PC-3 (cell line): ENCODE measurements around the gene PDZRN4. TPM values are rescaled to one million over a fixed set of nuclear protein-coding genes. Genes with fewer than 3 reads are reported as not detected.

Experiments
- ATAC-seq: fragments of 200-7000 bp; cut with Tn5 transposase; 2 replicates; pipeline ENCODE4 v1.9.1; 2020; ENCODE audit warnings: mild to moderate bottlenecking, moderate library complexity
- BruUV-seq: library from RNA; stranded (reverse); fragments of 400-500 nt; replicated peaks from 2 replicates; lab custom pipeline; 2021; lab: Mats Ljungman, UMichigan
- CTCF ChIA-PET: fragments of 300-600 bp; sonication (Branson Sonifier 250); formaldehyde crosslinking; loops from one replicate; lab custom pipeline; 2022; ENCODE audit warnings: antibody characterized with exemption; lab: Charles Lee
- POLR2A ChIA-PET: fragments of 300-600 bp; sonication (Branson Sonifier 250); formaldehyde crosslinking; loops from one replicate; lab custom pipeline; 2022; ENCODE audit warnings: antibody characterized with exemption; ENCODE audit not compliant: unreplicated experiment; lab: Charles Lee
- DNase-seq: peaks from one replicate; pipeline ENCODE4 v3.0.0-alpha.2; 2015
- H2AFZ ChIP-seq: fragments of 300-600 bp; sonication (generic); 2 replicates; pipeline ENCODE4 v1.6.0; 2016; ENCODE audit warnings: antibody characterized with exemption, low read length
- H3F3A ChIP-seq: fragments of 300-600 bp; sonication (generic); one replicate; pipeline ENCODE4 v1.6.0; 2017; ENCODE audit warnings: antibody characterized with exemption, low read length, control low read depth, mild to moderate bottlenecking; ENCODE audit not compliant: unreplicated experiment
- H3K27ac ChIP-seq: fragments of 300-600 bp; sonication (generic); 2 replicates; pipeline ENCODE4 v1.5.1; 2016; ENCODE audit warnings: mild to moderate bottlenecking, low read length
- H3K27me3 ChIP-seq: fragments of 300-600 bp; sonication (generic); 2 replicates; pipeline ENCODE4 v1.6.1; 2016; ENCODE audit warnings: low read length, mixed read lengths
- H3K36me3 ChIP-seq: fragments of 300-600 bp; sonication (generic); 2 replicates; pipeline ENCODE4 v1.6.1; 2016; ENCODE audit warnings: low read depth, mixed run types, low read length, mixed read lengths
- H3K4me1 ChIP-seq: fragments of 300-600 bp; sonication (generic); 2 replicates; pipeline ENCODE4 v1.5.1; 2016; ENCODE audit warnings: low read length; ENCODE audit not compliant: insufficient read depth
- H3K4me2 ChIP-seq: fragments of 300-600 bp; sonication (generic); 2 replicates; pipeline ENCODE4 v1.6.0; 2016; ENCODE audit warnings: low read length
- H3K4me3 ChIP-seq: fragments of 300-600 bp; sonication (generic); 2 replicates; pipeline ENCODE4 v1.5.1; 2016; ENCODE audit warnings: mild to moderate bottlenecking, low read length, mixed read lengths
- H3K79me2 ChIP-seq: fragments of 300-600 bp; sonication (generic); 2 replicates; pipeline ENCODE4 v1.6.1; 2017; ENCODE audit warnings: low read length, mixed read lengths
- H3K9ac ChIP-seq: fragments of 300-600 bp; sonication (generic); 2 replicates; pipeline ENCODE4 v1.6.0; 2016; ENCODE audit warnings: mild to moderate bottlenecking, low read length
- H3K9me2 ChIP-seq: fragments of 300-600 bp; sonication (generic); replicated peaks from 2 replicates; pipeline ENCODE4 v1.6.1; 2016; ENCODE audit warnings: mixed run types, low read length, mixed read lengths
- H3K9me3 ChIP-seq: fragments of 300-600 bp; sonication (generic); 2 replicates; pipeline ENCODE4 v1.6.1; 2016; ENCODE audit warnings: low read length, mixed read lengths
- H4K20me1 ChIP-seq: fragments of 300-600 bp; sonication (generic); 2 replicates; pipeline ENCODE4 v1.6.1; 2016; ENCODE audit warnings: low read length, mixed read lengths
- CTCF ChIP-seq: fragments of 300-600 bp; sonication (generic); conservative IDR thresholded peaks from 2 replicates; pipeline ENCODE4 v1.5.1; 2017; ENCODE audit warnings: antibody characterized with exemption, low read depth, mild to moderate bottlenecking, low read length
- EZH2 ChIP-seq: fragments of 300-600 bp; sonication (generic); IDR thresholded peaks from one replicate; pipeline ENCODE4 v1.6.1; 2017; ENCODE audit warnings: antibody characterized with exemption, mild to moderate bottlenecking, low read length; ENCODE audit not compliant: unreplicated experiment
- EZH2phosphoT487 ChIP-seq: fragments of 300-600 bp; sonication (generic); IDR thresholded peaks from 2 replicates; pipeline ENCODE4 v1.6.1; 2018; ENCODE audit warnings: mild to moderate bottlenecking, antibody characterized with exemption, low read length, borderline replicate concordance
- intact Hi-C: fragments of 100-400 bp; cut with micrococcal nuclease; formaldehyde crosslinking; loops from 2 replicates; pipeline ENCODE4 v1.9.0; 2023
- total RNA-seq: library from RNA; depleted of rRNA; stranded (reverse); fragments of >200 nt; gene quantifications from 2 replicates; pipeline ENCODE4 v1.2.3, GENCODE V29; 2014

The PDZRN4 gene
- total RNA-seq, 1 experiment from 2014 or later = not detected

- no peak for DNase-seq
- no peaks in the 10 kb centered on the region for H3K4me1 ChIP-seq
- no peaks in the 10 kb centered on the region for H3F3A ChIP-seq
- ChIA-PET POLR2A (no interaction called here), CTCF (no interaction called here)
- no TSS peak for BruUV-seq
- H3K27ac ChIP-seq = no peak overlapping the region
- TF ChIP-seq CTCF (no peak), EZH2phosphoT487 (no peak), EZH2 (no peak)
- no peaks in the 10 kb centered on the region for H3K36me3 ChIP-seq
- H2AFZ ChIP-seq = no peak overlapping the region
- peaks cover 56% of the 10 kb centered on the region for H3K27me3 ChIP-seq
- intact Hi-C loops = loop anchor here (5.0 kb wide), 1 partner anchor 829 kb away; no protein-coding TSS in a partner anchor
- H3K4me3 ChIP-seq = no peak overlapping the region
- H3K9ac ChIP-seq = no peak overlapping the region
- no peaks in the 10 kb centered on the region for H3K9me2 ChIP-seq
- H3K9me3 ChIP-seq = no peaks in the 10 kb centered on the region
- no peak for ATAC-seq
- H4K20me1 ChIP-seq = no peaks in the 10 kb centered on the region
- H3K4me2 ChIP-seq = no peak overlapping the region
- H3K79me2 ChIP-seq = no peaks in the 10 kb centered on the region
These were observed 5.2 kb downstream of the PDZRN4 start for GRCh38 chr12:41193311-41193710.

GRCh38 chr12:41202051-41202450 is 13.9 kb downstream of the PDZRN4 start:
- Histone ChIP-seq H3K4me3 (no peak overlapping the region), H3K9me3 (no peaks in the 10 kb centered on the region), H3K27me3 (no peaks in the 10 kb centered on the region), H2AFZ (no peak overlapping the region), H4K20me1 (no peaks in the 10 kb centered on the region), H3K9me2 (no peaks in the 10 kb centered on the region), H3K4me1 (no peaks in the 10 kb centered on the region), H3F3A (no peaks in the 10 kb centered on the region), H3K9ac (no peak overlapping the region), H3K27ac (no peak overlapping the region), H3K4me2 (no peak overlapping the region), H3K79me2 (no peaks in the 10 kb centered on the region), H3K36me3 (no peaks in the 10 kb centered on the region)
- ATAC-seq = no peak
- ChIA-PET POLR2A (no interaction called here), CTCF (no interaction called here)
- DNase-seq = no peak
- BruUV-seq = no TSS peak
- intact Hi-C loops = no loop called here
- TF ChIP-seq CTCF (no peak), EZH2phosphoT487 (no peak), EZH2 (no peak)

DNA sequence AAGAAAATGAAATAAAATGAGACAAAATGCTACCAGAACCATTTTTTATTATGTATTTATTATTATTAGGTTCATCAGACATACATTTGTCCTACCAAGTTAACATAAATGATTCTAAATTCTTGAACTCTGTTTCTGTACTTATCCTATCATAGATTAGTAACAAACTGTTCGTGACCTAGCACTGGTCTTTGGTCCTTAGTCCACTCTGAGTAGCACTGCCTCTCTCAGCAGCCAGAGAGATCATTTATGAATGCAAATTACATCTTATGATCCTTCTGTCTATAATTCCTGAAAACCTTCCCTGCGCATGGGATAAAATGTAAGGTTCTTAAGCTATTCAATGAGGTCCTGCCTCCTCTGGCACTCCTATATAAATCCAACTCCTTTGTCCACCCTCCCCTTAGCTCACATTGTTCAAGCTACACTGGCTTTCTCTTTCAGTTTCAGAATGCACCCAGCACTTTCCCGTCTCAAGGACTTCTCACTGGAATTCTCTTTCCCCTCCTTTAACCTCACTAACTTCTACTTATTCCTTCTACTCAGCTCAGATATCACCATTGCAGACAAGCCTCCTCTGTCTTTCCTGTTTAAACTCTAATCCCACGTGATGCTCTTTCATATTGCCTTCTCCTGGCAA is 17.1 kb downstream of the PDZRN4 start:
- POLR2A ChIA-PET = no interaction called here

More for the DNA sequence above, 17.1 kb downstream of the PDZRN4 start:
- no peaks in the 10 kb centered on the region for H3K4me1 ChIP-seq
- no TSS peak for BruUV-seq
- H3K9me2 ChIP-seq = no peaks in the 10 kb centered on the region
- no peak overlapping the region for H3K4me3 ChIP-seq
- H2AFZ ChIP-seq = no peak overlapping the region
- DNase-seq (no peak), ATAC-seq (no peak)
- intact Hi-C loops = no loop called here
- no peaks in the 10 kb centered on the region for H4K20me1 ChIP-seq
- no peaks in the 10 kb centered on the region for H3K9me3 ChIP-seq
- no peak overlapping the region for H3K9ac ChIP-seq
- no peak overlapping the region for H3K27ac ChIP-seq
- CTCF ChIA-PET = no interaction called here
- no peaks in the 10 kb centered on the region for H3F3A ChIP-seq
- H3K4me2 ChIP-seq = no peak overlapping the region
- H3K36me3 ChIP-seq = no peaks in the 10 kb centered on the region
- H3K27me3 ChIP-seq = no peaks in the 10 kb centered on the region
- H3K79me2 ChIP-seq = no peaks in the 10 kb centered on the region
- TF ChIP-seq CTCF (no peak), EZH2 (no peak), EZH2phosphoT487 (no peak)
